ENCODE results near the gene TBC1D1.

DNA sequence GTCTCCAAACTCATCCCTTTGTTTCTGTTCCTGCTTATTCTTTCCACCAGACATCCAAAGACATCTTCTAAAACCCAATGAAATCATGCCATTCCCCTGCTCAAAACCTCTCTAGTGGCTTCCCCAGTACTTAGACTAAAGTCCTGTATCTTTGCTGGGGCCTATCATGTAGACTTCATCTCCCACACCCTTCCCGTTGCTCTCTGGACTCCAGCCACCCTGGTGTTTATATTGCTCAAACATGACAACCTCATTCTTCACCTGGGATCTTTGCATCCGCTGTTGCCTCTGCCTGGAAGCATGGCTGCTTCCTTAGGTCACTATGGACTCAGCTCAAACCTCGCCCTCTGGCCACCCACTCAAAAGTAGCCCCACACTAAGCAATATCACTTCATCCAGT is 23.7 kb downstream of the TBC1D1 start:
- TF ChIP-seq POLR2A (IDR thresholded peaks at IDR 0.05; ENCODE audit: control extremely low read depth in 1 of 2, low read depth in 2 of 2, low read length in 2 of 2) = no peak
- no peak for TF ChIP-seq TBP (IDR thresholded peaks at IDR 0.05; ENCODE audit: low read depth, low read length)
- TF ChIP-seq, protein P1, sequence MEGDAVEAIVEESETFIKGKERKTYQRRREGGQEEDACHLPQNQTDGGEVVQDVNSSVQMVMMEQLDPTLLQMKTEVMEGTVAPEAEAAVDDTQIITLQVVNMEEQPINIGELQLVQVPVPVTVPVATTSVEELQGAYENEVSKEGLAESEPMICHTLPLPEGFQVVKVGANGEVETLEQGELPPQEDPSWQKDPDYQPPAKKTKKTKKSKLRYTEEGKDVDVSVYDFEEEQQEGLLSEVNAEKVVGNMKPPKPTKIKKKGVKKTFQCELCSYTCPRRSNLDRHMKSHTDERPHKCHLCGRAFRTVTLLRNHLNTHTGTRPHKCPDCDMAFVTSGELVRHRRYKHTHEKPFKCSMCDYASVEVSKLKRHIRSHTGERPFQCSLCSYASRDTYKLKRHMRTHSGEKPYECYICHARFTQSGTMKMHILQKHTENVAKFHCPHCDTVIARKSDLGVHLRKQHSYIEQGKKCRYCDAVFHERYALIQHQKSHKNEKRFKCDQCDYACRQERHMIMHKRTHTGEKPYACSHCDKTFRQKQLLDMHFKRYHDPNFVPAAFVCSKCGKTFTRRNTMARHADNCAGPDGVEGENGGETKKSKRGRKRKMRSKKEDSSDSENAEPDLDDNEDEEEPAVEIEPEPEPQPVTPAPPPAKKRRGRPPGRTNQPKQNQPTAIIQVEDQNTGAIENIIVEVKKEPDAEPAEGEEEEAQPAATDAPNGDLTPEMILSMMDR (IDR thresholded peaks at IDR 0.05; ENCODE audit: control extremely low read depth in 1 of 3, insufficient read depth in 1 of 3, low read depth in 1 of 3, low read length in 3 of 3) = no peak
- no peak for TF ChIP-seq RXRA (IDR thresholded peaks at IDR 0.05; ENCODE audit: insufficient read depth, low read depth, low read length)
